Activated CD4-positive, alpha-beta T cell treated with anti-CD3 and anti-CD28 coated beads, Interleukin-2, amount 10 ng/mL, durations not matched to agents 7 days and 5 days (primary cell): ENCODE data around the gene INTS13. TPM values are rescaled to one million over a fixed set of nuclear protein-coding genes. Genes with fewer than 3 reads are reported as not detected.
A peak's percentile ranks its signal among the peaks of the same experiment; 100 is the strongest.

Experiments used
- CTCF ChIA-PET: fragments of 350-600 bp; sonication (Branson Sonifier 250); formaldehyde crosslinking; loops from one replicate; lab custom pipeline; 2021; ENCODE audit warnings: antibody characterized with exemption; lab: Charles Lee
- POLR2A ChIA-PET: fragments of 350-600 bp; sonication (Branson Sonifier 250); formaldehyde crosslinking; loops from one replicate; lab custom pipeline; 2021; ENCODE audit warnings: antibody characterized with exemption; lab: Charles Lee
- DNase-seq: peaks from one replicate; pipeline ENCODE4 v3.0.0-alpha.2; 2020
- H3K27ac Mint-ChIP-seq: one replicate; pipeline ENCODE4 v1.8.0; 2021; ENCODE audit warnings: mild to moderate bottlenecking, moderate library complexity, mixed read lengths
- H3K27me3 Mint-ChIP-seq: one replicate; pipeline ENCODE4 v1.8.0; 2021; ENCODE audit warnings: mixed read lengths
- H3K36me3 Mint-ChIP-seq: one replicate; pipeline ENCODE4 v1.8.0; 2021; ENCODE audit warnings: low read depth, mixed read lengths
- H3K4me1 Mint-ChIP-seq: one replicate; pipeline ENCODE4 v1.8.0; 2021; ENCODE audit warnings: mixed read lengths
- H3K4me3 Mint-ChIP-seq: one replicate; pipeline ENCODE4 v1.8.0; 2021; ENCODE audit warnings: mild to moderate bottlenecking, moderate library complexity, mixed read lengths
- H3K9me3 Mint-ChIP-seq: one replicate; pipeline ENCODE4 v1.8.0; 2021; ENCODE audit warnings: mixed read lengths
- total RNA-seq, 2 experiments: library from RNA; stranded (reverse); gene quantifications; one replicate each; pipeline ENCODE4 v1.2.3, GENCODE V29; 2021

Gene INTS13
- total RNA-seq, 2 experiments from 2014 or later, result 46.6 to 47.7 TPM

DNA sequence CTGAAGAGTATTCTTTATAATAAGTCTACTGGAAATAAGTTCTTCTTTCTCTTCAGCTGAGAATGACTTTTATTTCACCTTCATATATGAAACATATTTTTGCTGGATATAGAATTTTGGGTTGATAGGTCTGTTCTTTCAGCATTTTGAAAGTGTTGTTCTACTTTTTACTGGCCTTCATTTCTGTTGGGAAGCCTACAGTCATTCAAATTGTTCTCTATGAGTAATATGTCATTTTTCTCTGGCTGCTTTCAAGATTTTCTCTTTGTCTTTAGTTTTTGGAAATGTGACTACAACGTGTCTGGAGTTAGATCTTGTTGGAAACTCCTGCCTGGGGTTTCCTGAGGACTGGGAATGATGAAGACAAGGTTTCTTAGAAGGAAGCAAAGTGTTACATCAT is 10.5 kb upstream of the INTS13 start:
- H3K9me3 Mint-ChIP-seq, result peaks cover 22% of the 10 kb centered on the region
- CTCF ChIA-PET, result no interaction called here
- POLR2A ChIA-PET, result no interaction called here

DNA sequence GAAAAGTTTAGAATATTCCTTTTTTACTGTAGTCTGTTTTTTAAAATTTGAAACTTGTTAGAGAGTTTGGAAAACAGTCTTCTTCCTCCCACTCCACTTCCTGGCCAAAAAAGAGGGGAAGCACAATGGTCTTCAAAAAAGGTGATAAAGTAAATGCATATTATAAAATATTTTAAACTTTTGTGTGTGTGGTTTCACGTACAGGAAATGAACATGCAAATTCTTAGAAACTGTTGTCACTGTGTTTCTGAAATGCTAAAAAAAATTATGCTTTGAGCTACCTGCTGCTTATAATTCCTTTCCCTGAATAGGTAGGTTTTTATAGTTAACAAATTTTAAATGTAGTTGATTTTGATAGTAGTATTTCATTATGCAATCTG is 3.4 kb upstream of the INTS13 start:
- ChIA-PET CTCF (interaction anchor here (0.8 to 1.1 kb wide), 2 partner anchors 23 to 365 kb away, joined by 3 read pairs; no protein-coding TSS in a partner anchor), POLR2A (no interaction called here)
- Mint-ChIP-seq H3K27me3 (no peaks in the 10 kb centered on the region), H3K27ac (peak overlapping the region; percentile 96), H3K4me3 (peak overlapping the region; percentile 96), H3K4me1 (peaks cover 43% of the 10 kb centered on the region), H3K36me3 (peaks cover 37% of the 10 kb centered on the region), H3K9me3 (peaks cover 7% of the 10 kb centered on the region)
- DNase-seq, result no peak

More for the DNA sequence above, 10.5 kb upstream of the INTS13 start:
- no peak for DNase-seq
- H3K36me3 Mint-ChIP-seq, result peaks cover 67% of the 10 kb centered on the region
- H3K27me3 Mint-ChIP-seq, result no peaks in the 10 kb centered on the region
- no peak overlapping the region for H3K27ac Mint-ChIP-seq
- peaks cover 47% of the 10 kb centered on the region for H3K4me1 Mint-ChIP-seq
- no peak overlapping the region for H3K4me3 Mint-ChIP-seq

DNA sequence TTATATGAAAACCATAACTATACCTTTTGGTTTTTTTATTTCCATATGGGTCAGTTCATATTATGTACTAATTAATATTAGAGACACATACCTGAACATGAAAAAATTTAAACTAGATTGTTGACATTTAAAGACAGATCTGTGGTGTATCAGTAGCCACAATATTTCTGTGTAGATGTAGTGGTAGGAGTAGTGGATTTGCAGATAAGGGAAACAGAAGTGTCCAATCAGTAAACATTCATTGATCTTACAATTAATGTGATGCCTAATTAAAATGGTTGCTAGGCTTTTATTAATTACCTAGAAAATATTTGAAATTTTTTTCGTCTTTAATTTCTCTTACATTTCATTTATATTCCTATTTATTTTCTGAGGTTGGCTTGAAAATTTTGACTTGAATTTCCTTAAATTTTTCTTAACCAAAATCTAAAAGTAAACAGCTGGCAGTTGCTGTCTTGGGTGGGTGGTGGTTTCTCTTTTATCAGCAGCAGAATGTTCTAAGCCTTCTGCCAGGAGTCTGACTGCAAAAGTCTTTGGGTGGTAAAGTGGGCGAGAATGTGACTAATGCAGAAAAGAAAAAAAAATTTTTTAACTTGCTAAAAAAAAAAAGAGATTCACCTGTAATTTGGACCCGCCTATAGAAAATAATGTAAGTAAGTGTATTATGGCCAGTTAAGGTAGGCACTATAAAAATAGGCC is 2.9 kb upstream of the INTS13 start:
- peaks cover 4% of the 10 kb centered on the region for H3K9me3 Mint-ChIP-seq
- DNase-seq, result peak; percentile 25
- H3K27me3 Mint-ChIP-seq, result no peaks in the 10 kb centered on the region
- peaks cover 36% of the 10 kb centered on the region for H3K36me3 Mint-ChIP-seq
- POLR2A ChIA-PET, result no interaction called here
- CTCF ChIA-PET, result no interaction called here
- peaks cover 45% of the 10 kb centered on the region for H3K4me1 Mint-ChIP-seq
- H3K4me3 Mint-ChIP-seq, result peak overlapping the region; percentile 96
- H3K27ac Mint-ChIP-seq, result peak overlapping the region; percentile 96

DNA sequence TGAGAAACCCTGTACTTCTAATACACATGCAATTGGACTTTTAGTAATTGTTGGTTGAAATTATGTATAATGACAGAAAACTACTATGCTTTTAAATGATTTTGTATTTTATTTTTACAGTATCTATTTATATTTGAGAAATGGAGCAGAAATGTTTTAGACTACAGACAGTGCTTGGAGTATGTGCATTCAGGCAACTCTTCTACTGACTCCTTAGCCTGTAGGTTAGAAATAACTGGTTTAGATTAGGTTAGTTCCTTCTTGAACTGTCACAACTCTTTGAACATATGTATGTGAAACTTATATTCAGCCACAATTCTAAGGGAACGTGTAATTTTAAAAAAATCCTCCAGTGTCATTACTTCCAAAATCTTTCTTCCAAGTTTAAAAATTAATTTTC is 2.2 kb upstream of the INTS13 start:
- Mint-ChIP-seq H3K4me1 (peaks cover 51% of the 10 kb centered on the region), H3K4me3 (peak overlapping the region; percentile 96), H3K9me3 (peaks cover 4% of the 10 kb centered on the region), H3K27me3 (no peaks in the 10 kb centered on the region), H3K36me3 (peaks cover 37% of the 10 kb centered on the region), H3K27ac (peak overlapping the region; percentile 96)
- POLR2A ChIA-PET, result no interaction called here
- CTCF ChIA-PET, result no interaction called here
- DNase-seq, result no peak

DNA sequence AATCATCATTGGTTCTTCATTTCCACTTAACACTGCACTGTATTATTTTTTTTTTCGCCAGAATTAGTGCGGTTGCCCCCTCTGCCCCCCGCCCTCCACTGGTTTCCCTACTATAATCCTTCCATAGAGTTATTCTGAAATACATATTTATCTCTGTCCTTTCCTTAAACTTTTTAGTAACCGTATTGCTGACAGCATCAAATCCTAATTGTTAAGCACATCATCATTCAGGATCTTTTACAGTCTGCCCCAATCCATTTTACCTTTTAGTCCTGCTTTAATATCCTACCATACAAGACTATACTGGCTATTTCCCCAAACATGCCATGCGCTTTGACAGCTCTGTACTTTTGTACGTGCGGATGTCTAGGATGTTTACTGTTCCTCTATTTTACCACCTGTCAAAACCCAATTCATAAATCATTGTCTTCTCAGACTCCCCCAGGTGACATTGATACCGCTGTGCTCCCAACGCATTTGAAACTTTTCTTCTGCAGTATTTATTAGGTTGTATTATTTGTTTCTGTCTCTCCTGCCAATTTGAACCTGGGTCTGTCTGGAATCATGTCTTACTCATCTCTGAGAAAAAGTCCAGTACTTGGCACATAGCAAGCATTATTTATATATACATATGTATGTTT is 1.5 kb upstream of the INTS13 start:
- peak overlapping the region; percentile 96 for H3K27ac Mint-ChIP-seq

DNA sequence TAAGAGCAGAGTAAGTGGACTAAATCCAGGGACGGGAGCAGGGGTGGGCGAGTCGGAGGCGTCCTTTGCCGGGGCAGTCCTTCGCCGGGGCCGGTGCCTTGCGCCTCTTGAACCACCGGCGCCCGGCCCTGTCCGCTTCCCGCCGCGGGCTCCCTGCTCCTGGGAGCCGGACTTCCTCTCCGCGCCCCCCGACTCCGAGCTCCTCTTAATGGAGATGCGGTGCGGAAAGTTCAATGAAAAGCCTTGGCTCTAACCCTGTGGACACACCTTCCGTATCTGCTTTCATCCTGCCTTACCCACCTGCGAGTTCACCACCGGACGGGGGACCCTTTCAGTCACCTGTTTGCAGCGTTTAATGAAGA is 901 bp upstream of the INTS13 start:
- ChIA-PET POLR2A (no interaction called here), CTCF (interaction anchor here (0.6 kb wide), 1 partner anchor 83 kb away, joined by 4 read pairs; no protein-coding TSS in a partner anchor)
- H3K27ac Mint-ChIP-seq, result peak overlapping the region; percentile 96
- H3K4me3 Mint-ChIP-seq, result peak overlapping the region; percentile 96
- H3K27me3 Mint-ChIP-seq, result no peaks in the 10 kb centered on the region
- peaks cover 55% of the 10 kb centered on the region for H3K4me1 Mint-ChIP-seq
- peaks cover 39% of the 10 kb centered on the region for H3K36me3 Mint-ChIP-seq
- peak; percentile 29 for DNase-seq
- peaks cover under 1% of the 10 kb centered on the region for H3K9me3 Mint-ChIP-seq

More for the DNA sequence above, 1.5 kb upstream of the INTS13 start:
- H3K27me3 Mint-ChIP-seq, result no peaks in the 10 kb centered on the region
- ChIA-PET POLR2A (no interaction called here), CTCF (no interaction called here)
- H3K4me1 Mint-ChIP-seq, result peaks cover 55% of the 10 kb centered on the region
- H3K36me3 Mint-ChIP-seq, result peaks cover 40% of the 10 kb centered on the region
- no peak for DNase-seq
- H3K9me3 Mint-ChIP-seq, result peaks cover 4% of the 10 kb centered on the region
- H3K4me3 Mint-ChIP-seq, result peak overlapping the region; percentile 96

DNA sequence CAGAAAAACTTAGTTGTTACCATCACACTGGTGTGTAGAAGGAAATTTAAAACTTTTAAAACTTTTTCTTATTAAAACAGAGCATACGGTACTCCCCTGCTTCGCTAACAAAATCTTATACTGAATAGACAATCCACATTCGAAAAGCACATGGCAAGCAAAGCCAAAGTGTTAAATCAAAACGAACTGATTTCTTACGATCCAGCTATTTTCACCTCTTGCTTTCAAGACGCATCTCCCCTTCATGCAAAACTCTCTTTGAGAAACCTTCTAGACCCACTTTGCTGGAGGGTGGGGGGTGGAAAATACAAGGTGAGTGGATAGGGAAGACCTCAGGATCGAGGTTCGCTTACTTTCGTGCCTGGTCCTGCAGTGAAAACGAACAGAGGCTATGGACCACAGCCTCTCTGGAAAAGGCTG is 328 bp downstream of the INTS13 start:
- H3K36me3 Mint-ChIP-seq, result peaks cover 40% of the 10 kb centered on the region
- H3K27ac Mint-ChIP-seq, result peak overlapping the region; percentile 96
- ChIA-PET POLR2A (no interaction called here), CTCF (interaction anchor here (0.6 kb wide), 1 partner anchor 1256 kb away, joined by 3 read pairs; no protein-coding TSS in a partner anchor)
- no peaks in the 10 kb centered on the region for H3K27me3 Mint-ChIP-seq
- peak overlapping the region; percentile 96 for H3K4me3 Mint-ChIP-seq
- DNase-seq, result no peak
- H3K9me3 Mint-ChIP-seq, result no peaks in the 10 kb centered on the region
- peaks cover 55% of the 10 kb centered on the region for H3K4me1 Mint-ChIP-seq

DNA sequence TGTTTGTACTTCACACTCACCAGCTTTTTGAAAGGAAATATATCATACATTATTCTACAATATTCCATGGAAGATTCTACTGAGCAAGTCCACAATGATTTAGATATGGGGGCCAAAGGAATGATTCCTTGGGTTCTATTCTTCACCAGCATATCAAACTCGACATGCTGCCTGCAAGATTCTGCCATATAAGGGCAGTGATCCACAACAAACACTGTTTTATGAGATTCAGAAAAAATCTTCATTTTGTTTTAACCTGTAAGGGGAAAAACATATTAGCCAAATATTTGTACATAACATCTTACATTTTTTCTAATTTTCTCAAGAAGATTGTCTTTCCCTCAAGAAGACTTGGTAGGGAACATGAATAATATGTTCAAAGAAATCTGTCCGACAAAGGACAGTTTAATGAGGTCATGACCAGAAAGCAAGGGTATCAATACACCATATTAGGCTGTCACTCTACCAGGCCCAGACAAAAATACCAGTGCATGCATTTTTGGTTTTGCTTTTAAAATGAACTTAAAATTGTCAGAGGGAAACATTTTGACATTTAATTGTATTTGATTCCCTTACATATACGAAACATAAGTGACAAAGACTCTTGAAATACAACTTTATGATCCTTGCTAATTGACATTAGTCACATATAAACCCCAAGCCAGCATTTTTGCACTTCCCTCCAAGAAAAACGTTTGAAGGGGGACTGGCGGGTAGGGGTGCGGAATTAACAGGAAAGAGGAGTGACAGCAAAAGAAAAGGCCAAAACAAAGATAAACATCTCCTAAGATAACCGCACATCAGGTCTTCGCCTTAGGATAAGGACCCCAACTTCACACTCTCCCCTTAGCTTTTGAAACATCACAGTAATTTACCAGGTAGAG is 980 bp downstream of the INTS13 start:
- peak; percentile 16 for DNase-seq
- ChIA-PET POLR2A (no interaction called here), CTCF (interaction anchor here (0.6 to 1.5 kb wide), 4 partner anchors 51 to 1257 kb away, joined by 3 read pairs; no protein-coding TSS in a partner anchor)
- H3K27me3 Mint-ChIP-seq, result no peaks in the 10 kb centered on the region
- peaks cover 55% of the 10 kb centered on the region for H3K4me1 Mint-ChIP-seq
- H3K27ac Mint-ChIP-seq, result peak overlapping the region; percentile 96
- peaks cover 44% of the 10 kb centered on the region for H3K36me3 Mint-ChIP-seq
- H3K9me3 Mint-ChIP-seq, result no peaks in the 10 kb centered on the region
- H3K4me3 Mint-ChIP-seq, result peak overlapping the region; percentile 96

DNA sequence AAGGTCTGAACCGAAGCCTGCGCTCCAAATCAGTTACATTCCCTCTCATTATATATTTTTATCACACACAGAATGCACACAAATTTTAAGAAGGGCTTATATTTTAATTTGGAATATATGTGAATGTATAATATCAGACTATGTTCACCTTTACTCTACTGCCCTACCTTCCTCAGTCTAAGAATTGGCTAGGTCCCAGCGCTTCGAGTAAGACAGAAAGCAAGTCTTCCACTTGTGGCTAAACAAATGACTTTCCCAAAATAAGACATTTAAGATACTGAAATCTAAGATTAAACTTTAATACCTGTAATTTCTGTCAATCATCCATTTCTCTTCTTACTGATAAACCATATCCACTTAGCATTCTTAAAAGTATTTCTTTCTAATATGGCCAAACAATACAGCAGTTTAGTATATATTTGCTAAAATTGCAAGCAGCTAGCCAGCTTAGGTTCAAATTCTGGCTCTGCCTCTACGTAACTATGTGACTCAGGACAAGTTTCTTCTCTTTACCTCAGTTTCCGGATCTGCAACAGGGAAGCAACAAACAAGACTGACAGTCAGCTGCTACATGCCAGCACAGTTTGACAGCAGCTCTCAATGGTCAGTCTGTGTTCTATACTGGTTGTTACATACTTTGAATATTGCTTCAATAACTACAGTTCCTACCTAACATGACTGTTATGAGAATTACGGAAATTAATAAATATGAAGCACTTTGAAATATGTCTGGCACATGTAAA is 2.0 kb downstream of the INTS13 start:
- no peaks in the 10 kb centered on the region for H3K9me3 Mint-ChIP-seq
- peaks cover 53% of the 10 kb centered on the region for H3K4me1 Mint-ChIP-seq
- peak overlapping the region; percentile 96 for H3K27ac Mint-ChIP-seq
- no peaks in the 10 kb centered on the region for H3K27me3 Mint-ChIP-seq
- ChIA-PET CTCF (interaction anchor here (0.6 to 2.0 kb wide), 5 partner anchors 50 to 492 kb away, joined by 3 to 7 read pairs (median 3); partner anchors contain the start of gene TM7SF3), POLR2A (no interaction called here)
- DNase-seq, result peak; percentile 21
- H3K36me3 Mint-ChIP-seq, result peaks cover 49% of the 10 kb centered on the region
- peak overlapping the region; percentile 96 for H3K4me3 Mint-ChIP-seq

DNA sequence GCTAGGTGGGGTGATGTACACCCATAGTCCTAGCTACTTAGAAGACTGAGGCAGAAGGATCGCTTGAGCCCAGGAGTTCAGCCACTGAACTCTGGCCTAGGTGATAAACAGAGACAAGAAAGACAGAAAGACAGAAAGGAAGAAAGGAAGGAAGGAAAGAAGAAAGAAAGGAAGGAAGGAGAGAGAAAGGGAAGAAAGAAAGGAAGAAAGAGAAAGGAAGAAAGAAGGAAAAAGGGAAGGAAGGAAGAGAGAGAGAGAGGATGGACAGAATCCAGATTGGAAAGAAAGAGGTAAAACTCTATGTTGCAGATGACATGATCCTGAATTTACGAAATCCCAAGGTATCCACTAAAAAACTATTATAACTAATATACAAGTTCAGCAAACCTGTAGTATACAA is 8.2 kb downstream of the INTS13 start:
- Mint-ChIP-seq H3K27ac (no peak overlapping the region), H3K36me3 (peaks cover 54% of the 10 kb centered on the region), H3K4me1 (peaks cover 43% of the 10 kb centered on the region), H3K27me3 (no peaks in the 10 kb centered on the region), H3K9me3 (no peaks in the 10 kb centered on the region), H3K4me3 (no peak overlapping the region)
- POLR2A ChIA-PET, result no interaction called here
- no peak for DNase-seq
- CTCF ChIA-PET, result interaction anchor here (0.6 kb wide), 1 partner anchor 374 kb away, joined by 4 read pairs; no protein-coding TSS in a partner anchor

DNA sequence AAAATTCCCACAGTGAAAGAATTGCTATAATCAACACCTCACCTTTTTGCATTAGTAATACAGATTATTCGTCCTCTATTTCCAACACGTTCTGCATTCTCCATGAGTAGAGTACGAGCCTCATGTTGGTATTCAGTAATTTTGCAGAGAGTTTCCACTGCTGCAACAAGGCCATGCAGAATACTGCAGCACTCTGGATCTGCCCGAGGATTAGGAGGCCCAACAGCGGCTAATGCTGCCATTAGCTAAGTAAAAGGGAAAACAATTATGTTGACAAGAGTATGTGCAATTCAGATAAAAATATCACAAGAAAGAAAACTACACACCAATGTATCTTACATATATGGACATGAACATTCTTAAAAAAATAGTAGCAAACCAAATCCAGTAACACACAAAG is 9.1 kb downstream of the INTS13 start:
- Mint-ChIP-seq H3K9me3 (no peaks in the 10 kb centered on the region), H3K27ac (no peak overlapping the region), H3K27me3 (no peaks in the 10 kb centered on the region), H3K36me3 (peaks cover 48% of the 10 kb centered on the region), H3K4me3 (no peak overlapping the region), H3K4me1 (peaks cover 34% of the 10 kb centered on the region)
- CTCF ChIA-PET, result no interaction called here
- DNase-seq, result no peak
- POLR2A ChIA-PET, result no interaction called here

DNA sequence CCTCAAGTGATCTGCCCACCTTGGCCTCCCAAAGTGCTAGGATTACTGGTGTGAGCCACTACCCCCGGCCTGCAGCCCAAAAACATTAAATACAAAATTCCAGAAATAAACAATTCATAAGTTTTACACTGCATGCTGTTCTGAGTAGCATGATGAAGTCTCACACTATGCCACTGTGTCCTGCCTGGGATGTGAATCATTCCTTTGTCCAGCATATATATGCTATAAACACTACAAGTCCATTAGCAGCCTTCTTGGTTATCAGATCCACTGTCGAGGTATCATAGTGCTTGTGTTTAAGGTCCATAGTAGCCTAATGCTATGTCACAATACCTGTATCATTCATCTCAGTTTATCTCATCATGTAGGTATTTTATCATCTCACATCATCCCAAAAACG is 15.9 kb downstream of the INTS13 start:
- CTCF ChIA-PET, result interaction anchor here (0.9 kb wide), 1 partner anchor 12 kb away, joined by 3 read pairs; no protein-coding TSS in a partner anchor
- Mint-ChIP-seq H3K9me3 (no peaks in the 10 kb centered on the region), H3K27ac (no peak overlapping the region), H3K27me3 (no peaks in the 10 kb centered on the region), H3K36me3 (peaks cover 33% of the 10 kb centered on the region), H3K4me1 (peaks cover 4% of the 10 kb centered on the region), H3K4me3 (no peak overlapping the region)
- DNase-seq, result no peak
- POLR2A ChIA-PET, result no interaction called here
